Ectodermal cell (in vitro differentiated cells): ENCODE data around the gene TUBB.

Experiments used
- H3K27ac ChIP-seq: 2 replicates; pipeline ENCODE4 v1.7.0; 2013; ENCODE audit warnings: mild to moderate bottlenecking, low read depth, low read length; ENCODE audit not compliant: insufficient read depth, poor library complexity, severe bottlenecking
- H3K27me3 ChIP-seq: 2 replicates; pipeline ENCODE4 v1.7.0; 2013; ENCODE audit warnings: mild to moderate bottlenecking, low read length; ENCODE audit not compliant: insufficient read depth, control insufficient read depth, poor library complexity, severe bottlenecking
- H3K36me3 ChIP-seq: one replicate; pipeline ENCODE4 v1.7.0; 2013; ENCODE audit warnings: low read length; ENCODE audit not compliant: control insufficient read depth, insufficient read depth
- H3K4me1 ChIP-seq: one replicate; pipeline ENCODE4 v1.7.0; 2013; ENCODE audit warnings: low read length; ENCODE audit not compliant: control insufficient read depth, insufficient read depth
- H3K4me3 ChIP-seq: 2 replicates; pipeline ENCODE4 v1.7.0; 2013; ENCODE audit warnings: low read depth, low read length, control low read depth; ENCODE audit not compliant: insufficient read depth
- H3K9me3 ChIP-seq: 2 replicates; pipeline ENCODE4 v1.7.0; 2013; ENCODE audit warnings: mild to moderate bottlenecking, low read length, moderate library complexity; ENCODE audit not compliant: control insufficient read depth
- WGBS, 2 experiments: methylation state at CpG; one replicate each; pipeline ENCODE4 v1.1.7; 2013; ENCODE audit warnings: missing lambda C conversion rate in 2 of 2; 5-methylcytosine and 5-hydroxymethylcytosine counted together

TUBB gene

DNA sequence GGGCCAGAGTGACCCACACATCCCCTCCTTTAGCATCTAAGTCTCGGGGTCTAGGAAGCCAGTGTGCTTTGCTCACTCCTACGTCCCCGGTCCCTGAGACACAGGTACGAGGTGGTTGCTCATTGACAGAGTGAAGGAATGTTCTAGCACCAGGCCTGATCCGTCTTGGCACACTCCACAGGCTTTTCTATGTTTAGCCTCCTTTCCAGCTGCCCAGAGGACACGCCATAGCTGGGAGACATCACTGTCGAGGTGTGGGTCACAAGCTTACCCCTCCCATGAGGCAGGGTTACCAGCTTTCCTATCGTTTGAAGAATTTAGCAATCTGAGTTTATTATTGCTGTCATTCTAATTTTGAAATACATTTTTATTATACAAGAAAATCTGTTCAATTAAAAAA lies 54.5 kb downstream of the TUBB start:
- no peak overlapping the region for H3K4me3 ChIP-seq
- H3K27ac ChIP-seq, result no peak overlapping the region
- no peaks in the 10 kb centered on the region for H3K36me3 ChIP-seq
- WGBS, 2 experiments, result 95% methylated on average over 7 to 8 of the region's 8 CpGs
- H3K27me3 ChIP-seq, result no peaks in the 10 kb centered on the region
- peaks cover 1% of the 10 kb centered on the region for H3K4me1 ChIP-seq
- no peaks in the 10 kb centered on the region for H3K9me3 ChIP-seq
